ENCODE measurements around the gene GNAZ. TPM values are rescaled to one million over a fixed set of nuclear protein-coding genes. Genes with fewer than 3 reads are reported as not detected.
A peak's percentile ranks its signal among the peaks of the same experiment; 100 is the strongest.

Gene GNAZ
- total and polyA plus RNA-seq, 8 donors, result 4.3 to 18.8 (median 9.4) TPM

DNA sequence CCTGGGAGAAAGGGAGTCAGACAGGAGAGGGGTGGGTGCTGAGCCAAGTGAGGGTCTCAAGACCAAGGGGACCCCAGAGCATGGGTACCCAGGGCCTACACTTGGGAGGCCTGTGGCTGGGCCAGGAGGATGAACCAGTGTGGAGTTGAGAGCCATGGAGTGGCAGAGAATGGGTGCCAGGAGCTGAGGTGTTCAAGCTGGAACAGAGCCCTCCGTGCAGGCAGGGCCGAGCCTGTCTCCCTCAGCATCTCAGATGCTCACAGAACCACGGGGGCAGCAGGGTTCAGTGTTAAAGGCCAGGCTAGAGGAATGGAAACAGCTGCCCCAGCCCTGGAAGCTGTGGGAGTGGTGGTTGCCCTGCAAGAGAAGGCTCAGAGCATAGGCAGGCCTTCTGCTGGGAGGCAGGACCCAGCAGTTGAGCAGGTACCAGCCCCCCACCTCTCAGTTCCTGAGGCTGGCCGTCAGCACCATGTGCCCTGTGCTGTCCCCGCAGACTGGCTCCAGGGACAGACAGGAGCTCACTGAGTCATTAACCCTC is 39.2 kb downstream of the GNAZ start:
- no peaks in the 10 kb centered on the region for H3K27me3 ChIP-seq
- no peak overlapping the region for H3K27ac ChIP-seq
- no peaks in the 10 kb centered on the region for H3K36me3 ChIP-seq
- intact Hi-C loops (cut with DNase I; ENCODE audit: low total_unique reads), result no loop called here
- WGBS, 5 donors, result 50 to 74% (median 67%) methylated on average over 5 of the region's 5 CpGs
- H3K4me1 ChIP-seq, result peaks cover 19 to 64% (median 32%) of the 10 kb centered on the region in 4 donors
- H3K4me3 ChIP-seq, result no peak overlapping the region
- TF ChIP-seq, protein P1, sequence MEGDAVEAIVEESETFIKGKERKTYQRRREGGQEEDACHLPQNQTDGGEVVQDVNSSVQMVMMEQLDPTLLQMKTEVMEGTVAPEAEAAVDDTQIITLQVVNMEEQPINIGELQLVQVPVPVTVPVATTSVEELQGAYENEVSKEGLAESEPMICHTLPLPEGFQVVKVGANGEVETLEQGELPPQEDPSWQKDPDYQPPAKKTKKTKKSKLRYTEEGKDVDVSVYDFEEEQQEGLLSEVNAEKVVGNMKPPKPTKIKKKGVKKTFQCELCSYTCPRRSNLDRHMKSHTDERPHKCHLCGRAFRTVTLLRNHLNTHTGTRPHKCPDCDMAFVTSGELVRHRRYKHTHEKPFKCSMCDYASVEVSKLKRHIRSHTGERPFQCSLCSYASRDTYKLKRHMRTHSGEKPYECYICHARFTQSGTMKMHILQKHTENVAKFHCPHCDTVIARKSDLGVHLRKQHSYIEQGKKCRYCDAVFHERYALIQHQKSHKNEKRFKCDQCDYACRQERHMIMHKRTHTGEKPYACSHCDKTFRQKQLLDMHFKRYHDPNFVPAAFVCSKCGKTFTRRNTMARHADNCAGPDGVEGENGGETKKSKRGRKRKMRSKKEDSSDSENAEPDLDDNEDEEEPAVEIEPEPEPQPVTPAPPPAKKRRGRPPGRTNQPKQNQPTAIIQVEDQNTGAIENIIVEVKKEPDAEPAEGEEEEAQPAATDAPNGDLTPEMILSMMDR (IDR thresholded peaks at IDR 0.05), result no peak
- no peak for TF ChIP-seq POLR2A (IDR thresholded peaks at IDR 0.05)
- no peak for TF ChIP-seq EP300 (IDR thresholded peaks at IDR 0.05)
- no peak for TF ChIP-seq POLR2AphosphoS5 (IDR thresholded peaks at IDR 0.05)
- no peak for DNase-seq
- no peaks in the 10 kb centered on the region for H3K9me3 ChIP-seq

DNA sequence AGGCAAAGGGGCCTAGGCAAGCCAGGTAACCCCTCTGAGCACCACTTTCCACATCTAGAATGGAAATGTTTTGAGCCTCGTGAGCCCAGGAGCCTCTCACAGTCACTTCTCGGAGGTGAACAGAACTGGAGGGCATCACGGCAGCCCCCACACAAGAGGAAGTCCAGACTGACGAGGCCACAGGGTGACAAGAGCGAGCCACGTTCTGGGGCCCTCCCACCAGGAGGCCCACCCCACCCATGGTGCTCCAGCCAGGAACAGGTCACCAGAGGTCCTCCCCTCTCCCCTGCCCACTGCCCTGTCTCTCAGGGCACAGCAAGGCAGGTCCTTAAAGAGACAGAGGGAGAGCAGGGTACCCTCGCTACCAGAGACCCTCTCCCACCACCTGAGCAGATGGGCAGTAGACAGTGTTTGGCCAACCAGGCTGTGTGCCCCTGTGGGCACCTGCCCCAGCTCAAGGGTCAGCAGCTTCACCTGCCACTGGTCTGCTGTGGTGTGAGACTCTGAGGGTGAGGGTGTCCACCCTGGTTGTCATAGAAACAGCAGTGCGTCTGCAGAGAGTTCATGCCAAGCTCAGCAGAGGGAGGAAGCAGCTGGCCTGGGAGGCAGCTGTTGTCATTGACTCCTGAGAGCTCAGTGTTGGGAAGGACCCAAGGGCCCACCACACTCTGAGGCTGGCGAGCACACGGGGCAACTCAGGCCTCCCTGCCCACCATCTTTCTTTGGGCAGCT is 40.0 kb downstream of the GNAZ start:
- H3K4me3 ChIP-seq, result no peak overlapping the region
- no peak overlapping the region for H3K27ac ChIP-seq
- H3K4me1 ChIP-seq, result peaks cover 16 to 60% (median 30%) of the 10 kb centered on the region in 4 donors
- no peaks in the 10 kb centered on the region for H3K27me3 ChIP-seq
- peak in 1 of 2 donors; percentile 73 for DNase-seq
- no peaks in the 10 kb centered on the region for H3K9me3 ChIP-seq
- no peaks in the 10 kb centered on the region for H3K36me3 ChIP-seq
- 77 to 82% (median 80%) methylated on average over 7 to 10 of the region's 10 CpGs for WGBS, 5 donors
- intact Hi-C loops (cut with DNase I; ENCODE audit: low total_unique reads), result no loop called here
- TF ChIP-seq EP300 (IDR thresholded peaks at IDR 0.05) (no peak), POLR2A (IDR thresholded peaks at IDR 0.05) (no peak), POLR2AphosphoS5 (IDR thresholded peaks at IDR 0.05) (no peak)
- TF ChIP-seq, protein P1 (IDR thresholded peaks at IDR 0.05), result no peak

DNA sequence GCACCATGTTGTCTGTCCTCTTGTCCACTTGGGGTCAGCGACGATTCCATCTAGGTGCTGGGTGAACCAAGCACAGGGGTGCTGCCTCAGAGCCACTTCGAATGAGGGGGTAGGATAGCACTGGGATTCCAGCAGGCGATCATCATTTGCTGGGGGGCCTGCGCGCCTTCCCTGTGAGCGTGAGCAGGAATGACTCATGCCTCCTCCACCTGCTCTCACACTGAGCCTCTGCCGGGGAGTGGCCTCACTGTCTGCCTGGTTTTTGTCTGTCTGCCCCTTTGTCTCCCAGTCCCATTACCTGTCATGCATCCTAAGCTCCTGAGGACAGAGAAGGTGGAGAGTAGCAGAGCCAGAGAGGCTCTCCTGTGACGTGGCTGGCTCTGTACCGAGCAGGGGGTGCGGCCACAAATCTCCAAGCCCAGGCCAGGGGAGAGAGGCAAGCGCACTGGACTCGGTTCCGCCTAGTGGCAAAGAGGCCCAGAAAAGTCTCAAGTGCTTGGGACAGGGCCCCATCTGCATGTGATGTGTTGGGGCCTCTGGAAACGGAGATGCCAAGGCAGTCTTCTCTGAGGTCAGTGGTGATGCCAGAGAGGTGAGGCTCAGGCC is 40.7 kb downstream of the GNAZ start:
- Histone ChIP-seq H3K4me3 (no peak overlapping the region), H3K9me3 (no peaks in the 10 kb centered on the region), H3K36me3 (no peaks in the 10 kb centered on the region), H3K27me3 (no peaks in the 10 kb centered on the region), H3K27ac (no peak overlapping the region), H3K4me1 (peaks cover 9 to 53% (median 25%) of the 10 kb centered on the region in 4 donors)
- TF ChIP-seq POLR2A (IDR thresholded peaks at IDR 0.05), result no peak
- no peak for TF ChIP-seq EP300 (IDR thresholded peaks at IDR 0.05)
- no peak for TF ChIP-seq POLR2AphosphoS5 (IDR thresholded peaks at IDR 0.05)
- TF ChIP-seq, protein P1 (IDR thresholded peaks at IDR 0.05), result no peak
- DNase-seq, result no peak
- intact Hi-C loops (cut with DNase I; ENCODE audit: low total_unique reads), result no loop called here
- WGBS, 5 donors, result 81 to 90% (median 83%) methylated on average over 9 to 15 of the region's 15 CpGs

DNA sequence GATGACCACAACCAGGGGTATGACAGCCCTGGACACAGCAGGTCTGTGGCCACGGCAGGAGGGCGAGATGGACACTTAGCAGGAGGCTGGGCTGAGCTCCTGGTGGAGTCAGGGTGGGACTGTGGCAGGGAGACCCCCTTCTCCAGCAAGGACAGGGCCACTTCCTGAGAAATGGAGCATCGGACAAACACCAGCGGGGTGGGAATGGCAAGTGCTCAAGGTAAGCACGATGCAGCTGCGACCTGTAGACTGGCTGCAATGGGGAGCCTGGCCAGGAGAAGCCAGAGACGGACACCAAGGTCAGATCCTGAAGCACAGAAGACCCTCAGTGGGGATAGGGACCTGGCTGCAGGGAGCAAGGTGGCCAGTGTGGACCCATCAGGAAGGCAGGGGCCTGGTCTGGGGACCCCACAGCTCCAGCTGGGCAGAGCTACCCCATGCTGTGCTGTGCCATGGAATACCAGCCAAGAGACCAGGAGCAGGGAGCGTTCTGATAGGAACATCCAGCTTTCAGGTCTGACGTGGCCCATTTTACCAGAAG is 42.2 kb downstream of the GNAZ start:
- WGBS, 5 donors, result 88 to 92% (median 90%) methylated on average over 5 to 9 of the region's 9 CpGs

More for the DNA sequence above, 42.2 kb downstream of the GNAZ start:
- Histone ChIP-seq H3K27ac (peak overlapping the region in 1 of 5 donors; percentile 18), H3K27me3 (no peaks in the 10 kb centered on the region), H3K4me1 (peaks cover under 1 to 43% (median 10%) of the 10 kb centered on the region in 4 donors), H3K9me3 (no peaks in the 10 kb centered on the region), H3K36me3 (no peaks in the 10 kb centered on the region), H3K4me3 (no peak overlapping the region)
- DNase-seq, result no peak
- intact Hi-C loops (cut with DNase I; ENCODE audit: low total_unique reads), result no loop called here
- TF ChIP-seq POLR2AphosphoS5 (IDR thresholded peaks at IDR 0.05) (no peak), POLR2A (IDR thresholded peaks at IDR 0.05) (no peak), EP300 (IDR thresholded peaks at IDR 0.05) (no peak)
- TF ChIP-seq, protein P1 (IDR thresholded peaks at IDR 0.05), result no peak

Data from stomach (tissue), 9 donors.